HG02763 (cell line): Measurements from ENCODE around the gene SLC6A6.
A peak's percentile ranks its signal among the peaks of the same experiment; 100 is the strongest.

Experiments used
- ATAC-seq: cut with Tn5 transposase; IDR thresholded peaks from one replicate; pipeline ENCODE4 v1.9.1; 2021; ENCODE audit warnings: mild to moderate bottlenecking, moderate library complexity; ENCODE audit not compliant: unreplicated experiment

SLC6A6 gene

GRCh38 chr3:14402304-14402811 lies at the start of gene SLC6A6:
Gene SLC6A6, plus strand, starts transcription at chr3:14402606. Its CDS starts 41,029 bp downstream, at chr3:14443635.
- ATAC-seq: peak; percentile 79

GRCh38 chr3:14353502-14353901 lies 48.9 kb upstream of the SLC6A6 start:
- ATAC-seq: no peak

GRCh38 chr3:14357463-14357862 lies 44.9 kb upstream of the SLC6A6 start:
- ATAC-seq: no peak

- no peak for ATAC-seq
These were observed 43.8 kb upstream of the SLC6A6 start for GRCh38 chr3:14358426-14359211.

GRCh38 chr3:14359348-14359747 lies 43.1 kb upstream of the SLC6A6 start:
- ATAC-seq: no peak

- ATAC-seq: no peak
These were observed 42.1 kb upstream of the SLC6A6 start for GRCh38 chr3:14360123-14360881.

GRCh38 chr3:14361068-14361677 lies 41.2 kb upstream of the SLC6A6 start:
- no peak for ATAC-seq

- no peak for ATAC-seq
These were observed 39.5 kb upstream of the SLC6A6 start for GRCh38 chr3:14362890-14363289.

- ATAC-seq: no peak
These were observed 39.0 kb upstream of the SLC6A6 start for GRCh38 chr3:14363379-14363778.

- ATAC-seq: no peak
These were observed 38.4 kb upstream of the SLC6A6 start for GRCh38 chr3:14363991-14364390.

- no peak for ATAC-seq
These were observed 37.7 kb upstream of the SLC6A6 start for GRCh38 chr3:14364580-14365292.

- no peak for ATAC-seq
These were observed 36.2 kb upstream of the SLC6A6 start for GRCh38 chr3:14366248-14366647.

- no peak for ATAC-seq
These were observed 35.2 kb upstream of the SLC6A6 start for GRCh38 chr3:14366915-14367823.

- ATAC-seq: no peak
These were observed 34.3 kb upstream of the SLC6A6 start for GRCh38 chr3:14368146-14368545.

GRCh38 chr3:14368885-14369284 lies 33.5 kb upstream of the SLC6A6 start:
- ATAC-seq: no peak

- no peak for ATAC-seq
These were observed 32.4 kb upstream of the SLC6A6 start for GRCh38 chr3:14369675-14370669.

GRCh38 chr3:14370720-14371572 lies 31.5 kb upstream of the SLC6A6 start:
- ATAC-seq: no peak
